ENCODE results near the gene AVPR2.

The AVPR2 gene

GRCh38 chrX:153953342-153953830 is 48.9 kb downstream of the AVPR2 start (continued):
- TF ChIP-seq ZBTB20 (tag by site-specific recombination; IDR thresholded peaks at IDR 0.05) (0 out of 2 replicates have a peak, but pooled peaks have one; percentile 38), ZNF747 (tag by site-specific recombination; IDR thresholded peaks at IDR 0.05) (no peak), IKZF3 (tag by site-specific recombination; IDR thresholded peaks at IDR 0.05) (0 out of 2 replicates have a peak, but pooled peaks have one; percentile 23), RBAK (tag by site-specific recombination; IDR thresholded peaks at IDR 0.05) (no peak), BCL11A (tag by site-specific recombination; IDR thresholded peaks at IDR 0.05; ENCODE audit: low read depth) (peak; percentile 17; the same call in 1 of the 2 replicates), AEBP2 (tag by site-specific recombination; IDR thresholded peaks at IDR 0.05; ENCODE audit: borderline replicate concordance) (no peak), HIC1 (tag by site-specific recombination; IDR thresholded peaks at IDR 0.05) (no peak), ZBTB26 (tag by site-specific recombination; optimal IDR thresholded peaks at IDR 0.05) (peak; percentile 18), ZNF529 (tag by site-specific recombination; IDR thresholded peaks at IDR 0.05; ENCODE audit: insufficient replicate concordance) (no peak), ZNF274 (IDR thresholded peaks at IDR 0.05; ENCODE audit: low read length) (no peak), ZNF274 (tag by site-specific recombination; IDR thresholded peaks at IDR 0.05; ENCODE audit: borderline replicate concordance) (no peak), ZNF433 (tag by site-specific recombination; IDR thresholded peaks at IDR 0.05; ENCODE audit: low read depth) (no peak), SP2 (tag by site-specific recombination; IDR thresholded peaks at IDR 0.05) (no peak), KLF16 (tag by site-specific recombination; IDR thresholded peaks at IDR 0.05) (no peak), ZBTB7A (tag by site-specific recombination; IDR thresholded peaks at IDR 0.05; ENCODE audit: low read depth) (no peak), INSM2 (tag by site-specific recombination; IDR thresholded peaks at IDR 0.05) (no peak), ZIC2 (tag by site-specific recombination; IDR thresholded peaks at IDR 0.05) (peak; percentile 73), ZEB2 (tag by site-specific recombination; IDR thresholded peaks at IDR 0.05) (peak; percentile 86), OVOL3 (tag by site-specific recombination; IDR thresholded peaks at IDR 0.05) (no peak), ZBTB8A (tag by site-specific recombination; IDR thresholded peaks at IDR 0.05) (peak; percentile 58; the same call in 1 of the 2 replicates), SCRT1 (tag by site-specific recombination; IDR thresholded peaks at IDR 0.05; ENCODE audit: borderline replicate concordance) (peak; percentile 96), ZNF114 (tag by site-specific recombination; IDR thresholded peaks at IDR 0.05) (no peak), ZNF146 (tag by site-specific recombination; IDR thresholded peaks at IDR 0.05) (no peak; the same call in 1 of the 2 replicates), ZNF394 (tag by site-specific recombination; IDR thresholded peaks at IDR 0.05; ENCODE audit: borderline replicate concordance) (no peak), ZNF488 (tag by site-specific recombination; IDR thresholded peaks at IDR 0.05) (no peak), ZNF350 (tag by site-specific recombination; IDR thresholded peaks at IDR 0.05) (no peak), ZSCAN16 (tag by site-specific recombination; IDR thresholded peaks at IDR 0.05) (no peak), ZNF626 (tag by site-specific recombination; IDR thresholded peaks at IDR 0.05) (no peak), ZNF184 (tag by site-specific recombination; IDR thresholded peaks at IDR 0.05) (no peak), ELK4 (IDR thresholded peaks at IDR 0.05; ENCODE audit: borderline replicate concordance, low read depth, low read length) (no peak), ZNF155 (tag by site-specific recombination; IDR thresholded peaks at IDR 0.05) (no peak), ZFP69B (tag by site-specific recombination; IDR thresholded peaks at IDR 0.05) (no peak), ZNF174 (tag by site-specific recombination; IDR thresholded peaks at IDR 0.05) (no peak), ZNF202 (tag by site-specific recombination; IDR thresholded peaks at IDR 0.05; ENCODE audit: borderline replicate concordance) (no peak)
